HG02759 (cell line): ENCODE results near the gene EMC9.

Experiments
- ATAC-seq: cut with Tn5 transposase; IDR thresholded peaks from one replicate; pipeline ENCODE4 v1.9.1; 2021; ENCODE audit warnings: mild to moderate bottlenecking, moderate library complexity; ENCODE audit not compliant: unreplicated experiment

EMC9 gene, protein sequence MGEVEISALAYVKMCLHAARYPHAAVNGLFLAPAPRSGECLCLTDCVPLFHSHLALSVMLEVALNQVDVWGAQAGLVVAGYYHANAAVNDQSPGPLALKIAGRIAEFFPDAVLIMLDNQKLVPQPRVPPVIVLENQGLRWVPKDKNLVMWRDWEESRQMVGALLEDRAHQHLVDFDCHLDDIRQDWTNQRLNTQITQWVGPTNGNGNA

DNA sequence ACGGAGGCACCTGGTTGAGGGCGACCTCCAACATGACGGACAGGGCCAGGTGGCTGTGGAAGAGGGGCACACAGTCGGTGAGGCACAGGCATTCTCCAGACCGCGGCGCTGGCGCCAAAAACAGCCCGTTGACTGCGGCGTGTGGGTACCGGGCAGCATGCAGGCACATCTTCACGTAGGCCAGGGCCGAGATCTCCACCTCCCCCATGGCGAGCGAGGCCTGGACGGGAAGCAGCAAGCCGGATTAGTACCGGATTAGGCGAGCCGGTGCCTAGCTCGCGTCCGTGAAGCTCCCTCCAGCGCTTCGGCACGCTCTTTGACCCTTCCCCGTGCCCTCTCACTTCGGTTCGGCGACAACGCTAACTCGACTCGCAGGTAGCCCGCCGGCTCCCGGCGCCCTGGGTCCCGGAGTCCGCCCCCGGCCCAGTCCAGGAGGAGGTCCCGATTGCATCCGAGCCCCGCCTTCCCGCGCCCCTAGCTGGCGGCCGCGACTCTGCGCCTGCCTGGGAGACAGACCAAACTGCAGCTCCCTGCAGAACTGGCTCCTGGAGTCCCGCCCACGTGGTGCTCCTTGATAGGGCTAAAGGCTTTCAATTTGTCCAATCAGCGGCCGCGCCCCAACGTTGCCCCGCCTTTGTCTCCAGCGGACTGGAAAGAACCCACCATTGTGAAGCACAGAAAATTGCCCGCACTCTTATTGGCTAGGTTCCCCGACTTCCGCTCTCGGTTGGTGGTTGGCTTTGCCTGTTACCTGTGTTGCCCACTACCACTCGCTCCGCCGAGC lies at the start of gene EMC9:
Gene EMC9, minus strand, starts transcription at position 495 of the 784 bp plus-strand sequence. Its CDS starts 287 bp downstream, at position 208.
- peak; percentile 89 for ATAC-seq

DNA sequence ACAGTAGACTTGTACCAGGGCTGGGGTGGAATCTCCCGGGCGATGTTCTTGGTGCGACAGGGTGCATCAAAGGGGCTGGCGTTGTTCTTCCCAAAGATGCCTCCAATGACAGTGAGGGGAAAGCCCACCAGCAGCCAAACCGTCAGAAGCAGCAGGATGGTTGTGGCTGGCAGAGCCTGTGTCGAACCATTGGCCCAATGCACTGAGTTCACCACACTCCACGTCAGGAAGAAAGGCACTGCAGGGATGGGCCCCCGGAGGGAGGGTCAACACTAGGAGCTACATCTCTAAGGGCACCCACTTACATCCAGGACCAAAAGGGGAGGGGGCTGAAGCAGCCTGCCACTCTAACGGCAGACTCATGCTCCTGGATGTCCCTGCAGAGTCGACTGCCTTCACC lies 49.0 kb upstream of the EMC9 start:
- no peak for ATAC-seq

DNA sequence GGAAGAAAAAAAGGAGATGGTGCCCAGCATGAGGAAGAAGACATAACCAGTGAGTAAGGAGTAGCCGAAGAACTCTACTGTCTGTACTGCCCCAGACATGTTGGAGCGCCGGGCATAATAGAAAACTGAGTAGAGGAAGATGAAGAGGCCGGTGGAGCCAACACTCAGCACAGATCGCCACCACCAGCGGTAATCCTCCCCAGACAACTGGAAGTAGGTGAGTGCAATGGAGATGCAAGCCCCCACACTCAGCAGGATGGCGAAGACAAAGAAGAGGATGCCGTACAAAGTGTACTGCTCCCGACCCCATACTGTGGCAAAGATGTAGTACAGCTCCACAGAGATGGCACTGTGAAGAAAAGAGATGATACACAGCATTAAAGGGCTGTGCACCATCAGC lies 48.1 kb upstream of the EMC9 start:
- ATAC-seq = no peak

DNA sequence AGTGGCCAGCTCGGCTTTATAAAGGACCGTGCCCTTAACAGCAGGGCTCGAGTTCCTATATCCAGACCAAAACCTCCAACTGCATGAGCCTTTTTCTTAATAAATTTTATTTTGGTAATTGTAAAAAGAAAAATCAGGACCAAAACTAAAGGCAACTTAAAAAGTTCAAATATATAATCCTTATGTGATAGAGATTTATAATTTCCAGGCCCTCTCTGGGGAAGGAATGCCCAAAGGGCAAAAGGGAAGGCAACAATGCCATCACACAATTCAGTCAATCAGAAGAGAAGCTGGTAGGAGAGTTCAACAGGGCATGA lies 47.6 kb upstream of the EMC9 start:
- ATAC-seq = no peak

DNA sequence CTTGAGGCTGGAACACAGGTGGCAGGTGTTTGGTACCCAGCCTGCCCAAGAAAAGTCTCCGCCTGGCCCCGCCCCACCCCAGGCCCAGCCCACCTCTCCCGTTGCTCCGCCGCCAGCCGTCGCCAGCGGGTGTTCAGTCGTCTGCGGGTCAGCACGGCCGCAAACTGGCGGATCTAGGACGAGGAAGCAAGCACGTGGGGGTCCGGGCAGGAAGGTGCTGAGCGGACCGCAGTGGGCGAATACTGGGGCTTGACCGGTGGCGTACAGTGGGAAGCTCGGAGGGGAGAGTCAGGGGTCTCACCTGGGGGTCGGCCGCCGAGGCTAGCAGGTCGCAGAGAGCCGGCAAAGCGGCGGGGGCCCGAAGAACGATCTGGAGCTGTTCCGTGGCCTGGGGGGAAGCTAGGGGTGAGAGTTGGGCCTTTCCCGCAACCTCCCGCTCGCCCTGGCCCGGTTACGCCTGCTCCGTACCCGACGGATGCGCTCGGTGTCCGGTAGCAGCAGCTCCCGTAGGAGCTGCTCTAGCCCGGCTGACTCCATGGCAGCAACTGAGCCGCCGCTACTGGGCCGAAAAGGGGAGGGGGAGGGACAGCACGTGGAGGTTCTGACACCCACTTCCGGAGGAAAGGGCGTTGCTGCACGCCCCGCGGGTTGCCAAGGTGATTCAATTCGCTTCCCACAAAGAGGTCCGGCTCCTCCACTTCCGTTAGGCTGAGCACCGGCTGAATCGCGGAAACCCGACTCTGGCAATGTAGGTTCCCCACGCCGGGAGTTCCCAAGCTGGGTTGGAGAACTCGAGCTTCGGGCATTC lies 47.1 kb upstream of the EMC9 start, which contains the start of gene IPO4:
Gene IPO4, minus strand, starts transcription at position 566 of the 808 bp plus-strand sequence. Its CDS starts 29 bp downstream, at position 537.
- ATAC-seq = peak; percentile 93

DNA sequence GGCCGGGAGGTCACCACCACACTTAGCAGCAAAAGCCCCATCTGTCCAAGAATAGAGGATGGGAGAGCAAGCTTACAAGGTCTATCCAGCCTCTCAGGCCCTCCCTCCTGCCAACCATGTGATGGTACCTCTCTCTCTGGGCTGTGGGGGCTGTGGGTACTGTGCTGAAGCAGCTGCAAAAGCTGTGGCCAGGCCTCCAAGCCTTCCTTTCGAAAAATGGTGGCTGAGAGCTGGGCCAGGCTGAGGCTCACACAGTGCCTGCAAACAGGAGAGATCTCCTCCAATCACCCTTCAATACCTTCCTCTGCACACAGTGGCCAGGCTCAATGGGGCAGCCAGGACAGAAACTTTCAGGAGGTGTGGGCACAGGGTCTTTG lies 46.1 kb upstream of the EMC9 start:
- ATAC-seq = no peak

DNA sequence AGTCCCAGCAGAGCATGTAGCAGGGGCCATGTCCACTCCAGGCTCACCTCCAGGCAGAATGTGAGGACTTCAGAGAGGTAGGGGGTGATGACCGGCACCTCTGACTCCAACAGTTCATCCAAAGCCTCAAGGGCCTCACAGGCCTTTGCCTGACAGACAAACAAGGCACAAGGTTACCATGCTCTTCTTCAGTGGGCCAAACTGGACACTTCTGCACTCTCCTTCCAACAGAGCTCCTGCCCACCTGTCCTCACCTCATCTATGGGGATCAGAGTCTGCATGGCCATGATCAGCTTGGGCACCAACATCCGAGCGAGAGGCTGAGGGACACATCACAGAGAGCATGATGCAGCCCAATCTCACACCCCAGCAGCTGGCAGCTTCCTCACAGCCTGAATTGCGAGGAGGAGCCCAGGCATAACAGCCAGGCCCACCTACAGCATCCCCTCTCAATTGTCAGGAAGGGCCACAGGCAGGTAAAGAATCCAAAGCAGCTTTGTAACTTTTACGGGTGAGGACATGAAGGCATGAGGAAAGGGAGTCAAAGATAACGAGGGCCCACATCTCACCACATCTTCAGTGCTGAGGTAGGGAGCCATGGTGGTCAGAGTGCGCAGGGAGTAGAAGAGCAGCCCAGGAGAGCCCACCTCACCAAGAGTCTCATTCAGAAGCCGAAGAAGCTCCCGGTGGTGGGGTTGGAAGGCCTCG lies 45.6 kb upstream of the EMC9 start:
- no peak for ATAC-seq

DNA sequence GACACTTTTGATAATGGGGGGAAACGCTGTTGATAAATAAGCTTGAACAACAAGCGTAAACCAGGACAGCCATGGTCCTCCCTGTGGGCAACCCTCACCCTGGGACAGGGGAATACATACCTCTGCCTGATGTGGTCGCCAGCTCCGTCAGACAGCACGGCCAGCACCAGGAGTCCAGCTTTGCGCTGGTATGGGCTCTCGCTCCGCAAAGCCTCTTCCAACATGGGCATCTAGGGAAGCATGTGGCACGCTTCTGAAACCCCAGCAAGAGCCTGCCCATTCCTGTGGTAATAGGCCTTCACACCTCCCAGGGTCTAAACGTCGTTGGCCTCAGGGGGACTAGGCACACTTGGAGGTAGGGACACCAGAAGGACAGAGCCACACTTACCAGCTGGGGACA lies 44.4 kb upstream of the EMC9 start:
- ATAC-seq = no peak

DNA sequence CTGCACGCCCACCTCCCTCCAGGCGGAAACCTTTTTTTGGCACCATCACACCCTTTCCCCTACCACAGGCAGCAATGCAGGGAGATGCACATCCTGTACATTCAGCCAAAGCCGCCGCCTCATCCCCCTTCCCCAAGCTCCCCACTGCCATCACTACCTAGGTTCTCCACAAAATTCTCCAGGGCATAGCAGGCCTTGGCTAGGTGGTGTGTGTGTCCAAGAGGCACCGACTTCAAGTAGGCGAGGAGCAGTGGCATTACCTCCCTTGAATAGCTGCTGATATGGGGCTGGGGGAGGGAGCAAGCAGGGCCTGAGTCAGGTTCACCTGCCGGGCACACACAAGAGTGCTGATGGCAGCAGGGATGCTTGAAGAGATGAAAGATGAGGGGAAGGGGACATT lies 43.6 kb upstream of the EMC9 start:
- no peak for ATAC-seq

DNA sequence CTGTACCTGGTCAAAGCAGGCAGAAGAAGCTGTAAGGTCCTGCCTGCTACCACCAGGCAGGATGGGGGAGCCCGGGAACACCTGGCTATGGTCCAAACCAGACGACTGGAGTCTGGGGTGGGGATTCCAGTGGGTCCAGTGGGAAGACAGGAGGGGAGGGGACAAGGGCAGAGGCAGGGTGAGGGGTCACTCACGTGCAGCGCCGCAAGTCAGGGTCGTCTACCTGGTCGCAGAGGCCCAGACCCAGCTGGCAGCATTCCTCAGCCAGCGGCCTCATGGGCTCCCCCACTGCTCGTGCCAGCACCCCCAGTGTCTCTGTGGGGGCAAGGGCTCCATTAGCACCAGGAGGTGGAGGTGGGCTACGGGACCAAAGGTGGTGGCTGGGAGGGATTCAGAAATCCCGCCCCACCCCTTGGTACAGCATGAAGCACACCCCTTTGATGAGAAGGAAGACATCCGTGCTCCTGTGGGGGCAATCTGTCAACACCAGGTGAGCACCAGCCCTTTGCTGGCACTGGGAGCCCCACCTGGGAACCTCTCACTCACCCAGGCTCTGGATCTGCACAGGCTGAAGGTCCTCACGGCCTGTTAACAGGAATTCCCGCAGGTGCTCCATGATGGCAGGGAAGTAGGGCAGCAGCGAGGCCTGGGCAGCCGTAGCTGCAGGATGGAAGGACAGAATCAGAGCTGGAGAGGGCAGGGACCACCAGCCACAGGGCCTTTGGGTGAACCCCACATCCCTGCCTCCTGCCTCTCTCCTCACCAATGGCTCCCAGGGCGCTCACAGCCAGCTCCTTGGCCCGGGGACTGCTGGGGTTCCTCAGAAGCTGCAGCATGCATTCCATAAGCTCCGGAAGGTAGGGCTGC lies 42.9 kb upstream of the EMC9 start:
- no peak for ATAC-seq

DNA sequence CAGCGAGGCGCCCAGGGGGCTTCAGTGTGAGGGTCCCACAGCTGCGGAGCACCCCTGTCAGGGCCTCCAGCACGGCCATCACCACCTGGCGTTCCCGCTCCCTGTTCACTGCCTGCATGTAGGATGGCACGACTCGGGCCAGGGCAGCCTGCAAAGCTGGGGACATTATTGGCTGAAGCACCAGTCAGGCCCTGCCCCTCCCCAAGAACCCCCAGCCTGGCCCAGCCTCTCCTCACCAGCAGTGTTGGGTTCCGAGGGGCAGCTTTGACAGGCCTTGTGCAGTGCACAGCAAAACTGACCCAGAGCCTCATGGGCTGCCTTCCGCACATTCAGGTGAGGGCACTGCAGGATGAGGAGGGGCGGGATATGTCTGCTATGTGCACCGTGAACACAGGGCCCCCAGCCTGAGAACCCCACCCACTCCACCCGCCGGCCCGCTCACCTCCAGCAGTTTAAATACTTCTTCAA lies 41.7 kb upstream of the EMC9 start:
- no peak for ATAC-seq

DNA sequence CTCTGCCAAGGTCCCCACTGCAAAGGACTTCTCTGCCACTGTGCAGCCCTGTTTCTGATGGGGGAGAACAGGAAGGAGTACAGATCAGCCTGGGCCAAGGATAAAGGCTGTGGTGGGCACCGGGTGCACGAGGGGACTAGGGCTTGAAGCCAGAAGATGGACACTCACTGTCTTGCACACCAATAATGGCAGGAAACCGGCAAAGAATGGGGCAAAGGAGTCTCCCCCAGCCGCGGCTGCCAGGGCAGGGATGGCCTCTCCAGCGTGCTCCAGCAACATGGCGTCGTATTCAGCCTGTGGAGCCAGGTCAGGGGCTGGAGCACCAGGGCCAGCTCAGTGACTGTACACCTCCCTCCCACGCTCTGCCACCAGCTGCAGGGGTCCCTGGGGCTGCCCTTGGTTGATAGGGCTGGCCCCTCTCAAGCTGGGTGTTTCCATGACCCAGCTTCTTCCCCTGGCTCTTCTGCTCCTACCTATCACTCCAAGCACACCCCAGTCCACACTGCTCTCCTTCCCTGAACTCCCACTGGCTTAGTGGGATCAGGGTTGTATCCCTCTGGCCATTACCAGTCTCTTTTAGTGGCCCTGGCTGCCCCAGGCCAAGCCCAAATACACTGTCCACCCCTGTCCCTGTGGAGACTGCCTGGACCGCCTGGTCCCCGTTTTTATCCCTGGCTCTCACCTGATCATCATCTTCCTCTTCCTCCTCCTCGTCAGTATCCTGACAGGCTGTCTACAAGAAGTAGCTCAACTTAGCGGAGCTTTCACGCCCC lies 40.9 kb upstream of the EMC9 start:
- ATAC-seq = no peak

DNA sequence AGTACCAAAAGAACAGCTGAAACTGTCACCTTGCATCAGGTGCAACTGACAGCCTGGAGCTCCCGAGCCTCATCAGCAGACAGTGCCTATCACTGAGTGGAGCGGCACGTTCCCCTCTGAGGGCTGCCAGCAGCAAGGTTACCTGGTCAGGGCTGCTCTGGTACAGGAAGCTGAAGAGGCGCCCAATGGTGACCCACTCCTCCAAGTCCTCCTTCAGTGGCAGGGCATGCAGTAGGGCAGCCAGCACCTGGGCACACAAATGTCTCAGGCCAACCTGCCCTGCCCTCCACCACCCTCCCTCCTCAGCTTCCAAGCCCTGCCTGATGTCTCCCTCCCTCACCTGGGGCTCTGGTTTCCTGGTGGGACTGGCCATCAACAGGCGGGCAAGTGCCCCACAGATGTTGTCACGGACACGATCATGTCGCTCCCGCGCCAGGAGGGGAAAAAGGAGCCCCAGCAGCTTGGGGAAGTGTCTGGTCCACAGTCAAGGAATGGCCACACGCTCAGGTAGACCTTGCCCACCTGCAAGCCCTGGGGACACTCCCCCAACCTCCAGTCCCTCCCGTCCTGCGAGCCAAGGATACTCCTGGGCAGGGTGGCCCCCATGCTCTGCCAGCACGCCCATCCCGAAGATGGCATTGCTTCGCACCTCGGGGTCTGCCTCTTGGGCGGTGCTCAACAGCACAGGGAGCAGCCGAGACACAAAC lies 40.1 kb upstream of the EMC9 start:
- ATAC-seq = no peak

DNA sequence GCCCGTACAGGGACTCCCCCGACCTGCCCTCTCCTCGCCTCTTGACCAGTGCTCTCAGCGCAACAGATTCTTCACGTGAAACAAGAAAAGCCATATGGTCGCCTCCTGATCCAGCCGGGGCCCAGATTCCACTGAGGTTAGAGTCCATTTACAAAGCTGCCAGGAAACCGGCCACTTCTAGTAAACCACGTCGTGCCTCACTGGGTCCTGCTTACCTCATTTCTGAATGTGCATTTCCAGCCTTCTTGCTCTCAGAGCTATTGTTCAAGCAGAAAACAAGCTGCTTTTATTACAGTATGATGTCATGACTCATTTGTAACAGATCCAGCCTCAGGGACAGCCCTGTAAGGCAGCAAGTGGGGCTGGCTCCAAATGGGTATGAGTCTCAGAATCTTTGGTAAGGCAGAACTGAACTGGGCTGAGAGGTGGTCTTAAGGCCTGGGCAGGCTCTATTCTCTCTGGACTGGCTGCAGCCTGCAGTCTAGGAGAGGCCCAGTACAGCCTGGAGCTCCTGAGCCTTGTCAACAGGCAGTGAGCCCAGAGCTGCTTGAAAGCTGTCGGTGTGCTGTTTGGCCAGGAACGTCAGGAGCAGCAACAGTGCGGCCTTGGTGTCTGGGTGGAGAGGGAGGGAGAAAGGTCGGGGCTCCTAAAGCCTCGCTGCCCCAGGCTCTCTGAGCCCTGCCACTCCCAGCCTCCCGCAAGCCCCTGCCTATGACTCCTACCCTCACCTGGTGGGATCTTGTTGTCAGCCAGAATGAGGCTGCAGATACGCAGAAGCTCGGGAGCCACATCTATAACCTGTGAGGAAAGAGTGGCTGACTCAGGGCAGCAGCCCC lies 38.8 kb upstream of the EMC9 start:
- ATAC-seq = no peak

DNA sequence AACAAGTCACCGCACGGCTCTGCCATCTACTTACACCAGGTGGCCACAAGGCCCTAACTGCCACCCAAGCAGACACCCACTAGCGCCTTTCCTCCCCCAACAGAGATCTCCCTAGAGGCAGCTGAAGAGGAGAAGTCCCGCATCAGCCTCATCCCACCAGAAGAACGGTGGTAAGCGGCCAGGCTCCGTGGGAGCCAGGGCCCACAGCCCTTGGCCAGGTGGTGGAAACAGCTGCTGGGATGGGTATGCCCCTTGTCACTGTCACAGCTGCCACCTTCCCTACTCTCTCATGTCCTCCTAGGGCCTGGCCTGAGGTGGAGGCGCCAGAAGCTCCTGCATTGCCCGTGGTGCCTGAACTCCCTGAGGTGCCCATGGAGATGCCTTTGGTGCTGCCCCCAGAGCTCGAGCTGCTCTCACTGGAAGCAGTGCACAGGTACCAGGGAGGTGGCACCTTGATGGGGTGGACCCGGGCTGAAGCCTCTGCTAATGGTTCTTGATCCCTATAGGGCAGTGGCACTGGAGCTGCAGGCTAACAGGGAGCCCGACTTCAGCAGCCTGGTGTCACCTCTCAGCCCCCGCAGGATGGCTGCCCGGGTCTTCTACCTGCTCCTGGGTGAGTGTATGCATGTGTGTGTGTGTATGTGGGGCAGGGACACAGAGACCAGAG lies 38.0 kb upstream of the EMC9 start:
- no peak for ATAC-seq

DNA sequence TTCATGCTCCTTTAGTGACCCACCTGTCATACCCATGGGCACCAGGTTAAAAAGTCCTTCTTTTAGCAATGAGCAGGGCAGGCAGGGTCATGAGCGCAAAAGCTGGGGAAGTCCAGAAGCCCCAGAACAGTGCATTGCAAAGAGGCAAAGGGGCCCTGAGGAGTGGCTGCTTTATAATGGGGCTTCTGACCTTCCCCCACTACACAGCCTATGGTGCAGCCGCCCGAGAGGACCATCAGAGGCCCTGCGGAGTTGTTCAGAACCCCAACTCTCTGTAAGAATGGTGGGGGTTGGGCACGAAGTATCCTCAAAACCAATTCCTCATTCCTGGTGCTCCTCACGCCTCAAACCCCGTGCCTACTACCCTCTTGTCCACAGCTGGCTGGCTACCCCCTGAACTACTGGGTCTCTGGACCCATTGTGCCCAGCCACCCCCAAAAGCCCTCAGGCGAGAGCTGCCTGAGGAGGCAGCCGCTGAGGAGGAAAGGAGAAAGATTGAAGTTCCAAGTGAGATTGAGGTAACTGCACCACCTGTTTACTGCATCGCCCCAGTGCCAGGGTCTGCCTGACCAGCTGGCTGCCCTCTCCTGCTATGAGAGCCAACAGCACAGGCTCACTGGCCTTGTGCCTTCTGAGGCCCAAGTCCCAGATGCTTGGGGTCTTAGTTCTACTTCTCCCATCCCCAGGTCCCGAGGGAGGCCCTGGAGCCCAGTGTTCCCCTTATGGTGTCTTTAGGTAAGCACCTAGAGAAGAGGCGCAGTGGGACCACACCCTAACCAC lies 37.2 kb upstream of the EMC9 start:
- no peak for ATAC-seq

DNA sequence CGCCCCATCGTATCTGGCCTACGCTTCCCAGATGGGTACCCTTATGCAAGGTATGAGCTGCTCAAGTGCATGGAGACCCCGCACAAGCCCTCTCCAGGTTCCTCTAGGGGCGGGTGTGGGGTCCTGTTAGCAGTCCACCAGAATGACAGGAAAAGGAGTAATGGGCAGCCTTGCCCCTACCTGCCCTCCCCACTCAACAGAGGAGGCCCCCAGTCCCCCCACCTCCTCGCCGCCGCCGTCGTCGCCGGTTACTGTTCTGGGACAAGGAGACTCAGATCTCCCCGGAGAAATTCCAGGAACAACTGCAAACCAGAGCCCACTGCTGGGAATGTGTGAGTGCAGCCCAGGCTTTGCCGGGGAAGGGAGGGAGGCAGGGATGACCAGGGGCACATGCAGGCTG lies 36.5 kb upstream of the EMC9 start:
- ATAC-seq = no peak
